Measurements from ENCODE around the gene SCN10A.

DNA sequence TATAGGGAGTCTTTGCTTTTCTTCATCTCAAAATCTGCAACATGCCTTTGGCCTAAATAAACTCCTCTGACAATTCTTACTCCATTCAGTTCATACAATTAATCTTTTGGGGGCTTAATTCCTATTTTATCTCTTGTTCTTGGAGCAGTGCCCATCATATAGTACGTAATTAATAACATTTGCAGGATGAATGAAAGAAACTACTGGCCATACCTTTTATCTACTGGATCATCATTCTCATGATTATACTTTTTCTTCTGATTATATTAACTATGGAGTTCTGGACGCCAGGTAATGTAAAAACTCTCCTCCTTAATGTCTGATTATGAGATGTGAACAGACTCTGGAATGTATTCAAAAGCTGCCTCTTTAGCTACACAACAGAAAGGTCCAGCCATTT lies 120.0 kb downstream of the SCN10A start:
- no peak for TF ChIP-seq POLR2A (IDR thresholded peaks at IDR 0.05)
- TF ChIP-seq, protein P1, sequence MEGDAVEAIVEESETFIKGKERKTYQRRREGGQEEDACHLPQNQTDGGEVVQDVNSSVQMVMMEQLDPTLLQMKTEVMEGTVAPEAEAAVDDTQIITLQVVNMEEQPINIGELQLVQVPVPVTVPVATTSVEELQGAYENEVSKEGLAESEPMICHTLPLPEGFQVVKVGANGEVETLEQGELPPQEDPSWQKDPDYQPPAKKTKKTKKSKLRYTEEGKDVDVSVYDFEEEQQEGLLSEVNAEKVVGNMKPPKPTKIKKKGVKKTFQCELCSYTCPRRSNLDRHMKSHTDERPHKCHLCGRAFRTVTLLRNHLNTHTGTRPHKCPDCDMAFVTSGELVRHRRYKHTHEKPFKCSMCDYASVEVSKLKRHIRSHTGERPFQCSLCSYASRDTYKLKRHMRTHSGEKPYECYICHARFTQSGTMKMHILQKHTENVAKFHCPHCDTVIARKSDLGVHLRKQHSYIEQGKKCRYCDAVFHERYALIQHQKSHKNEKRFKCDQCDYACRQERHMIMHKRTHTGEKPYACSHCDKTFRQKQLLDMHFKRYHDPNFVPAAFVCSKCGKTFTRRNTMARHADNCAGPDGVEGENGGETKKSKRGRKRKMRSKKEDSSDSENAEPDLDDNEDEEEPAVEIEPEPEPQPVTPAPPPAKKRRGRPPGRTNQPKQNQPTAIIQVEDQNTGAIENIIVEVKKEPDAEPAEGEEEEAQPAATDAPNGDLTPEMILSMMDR (IDR thresholded peaks at IDR 0.05), result no peak
- TF ChIP-seq EP300 (IDR thresholded peaks at IDR 0.05), result no peak

All from tibial nerve (tissue), 4 donors.